HepG2 (cell line): ENCODE results near the gene NDFIP2. TPM values are rescaled to one million over a fixed set of nuclear protein-coding genes. Genes with fewer than 3 reads are reported as not detected.
A peak's percentile ranks its signal among the peaks of the same experiment; 100 is the strongest.

Experiments
- ARID2 ChIP-seq: sonication (generic); formaldehyde crosslinking; IDR thresholded peaks from 2 replicates; pipeline ENCODE4 v1.8.1; 2022; ENCODE audit warnings: mild to moderate bottlenecking, missing genetic modification reagents, borderline replicate concordance
- ATRX ChIP-seq: sonication (generic); formaldehyde crosslinking; IDR thresholded peaks from 2 replicates; pipeline ENCODE4 v1.4.0; 2020; ENCODE audit warnings: missing genetic modification reagents, borderline replicate concordance
- HMG20A ChIP-seq: IDR thresholded peaks from 2 replicates; pipeline ENCODE4 v1.6.1; 2016; ENCODE audit warnings: borderline replicate concordance
- IKZF1 ChIP-seq: fragments of 450-650 bp; IDR thresholded peaks from 2 replicates; pipeline ENCODE4 v1.7.1; 2016
- LCORL ChIP-seq, 2 experiments: fragments of 450-650 bp in 1 of 2; sonication (generic) in 1 of 2; formaldehyde crosslinking in 1 of 2; IDR thresholded peaks; 2 replicates each; pipeline versions ENCODE4 v1.5.0 to v1.6.1; 2017 to 2020; ENCODE audit warnings: antibody characterized with exemption in 1 of 2, missing genetic modification reagents in 1 of 2
- MIER2 ChIP-seq: IDR thresholded peaks from 2 replicates; pipeline ENCODE4 v1.6.1; 2016; ENCODE audit warnings: missing biosample characterization, missing genetic modification reagents
- MXI1 ChIP-seq: IDR thresholded peaks from 3 replicates; pipeline ENCODE4 v1.6.1; 2012; ENCODE audit warnings: low read depth, low read length, inconsistent platforms, borderline replicate concordance
- NBN ChIP-seq: fragments of 450-650 bp; conservative IDR thresholded peaks from 2 replicates; pipeline ENCODE4 v1.6.1; 2017
- NFE2 ChIP-seq: sonication (generic); formaldehyde crosslinking; IDR thresholded peaks from 2 replicates; pipeline ENCODE4 v1.4.0; 2020; ENCODE audit warnings: missing genetic modification reagents
- PAX8 ChIP-seq: sonication (generic); formaldehyde crosslinking; IDR thresholded peaks from 2 replicates; pipeline ENCODE4 v1.8.0; 2022; ENCODE audit warnings: mild to moderate bottlenecking, missing genetic modification reagents, borderline replicate concordance
- PLRG1 ChIP-seq: fragments of 450-650 bp; conservative IDR thresholded peaks from 2 replicates; pipeline ENCODE4 v1.6.1; 2016
- SRSF9 ChIP-seq: fragments of 200-400 bp; formaldehyde crosslinking; IDR thresholded peaks from 2 replicates; pipeline ENCODE4 v1.6.1; 2018; ENCODE audit warnings: borderline replicate concordance, mild to moderate bottlenecking, low read depth, low read length; ENCODE audit not compliant: insufficient read depth, poor library complexity, severe bottlenecking
- TBP ChIP-seq: sonication (generic); formaldehyde crosslinking; IDR thresholded peaks from 2 replicates; pipeline ENCODE4 v1.5.0; 2020; ENCODE audit warnings: missing genetic modification reagents
- ZFP62 ChIP-seq: sonication (generic); formaldehyde crosslinking; IDR thresholded peaks from 2 replicates; pipeline ENCODE4 v1.4.0; 2020; ENCODE audit warnings: missing genetic modification reagents
- ZNF343 ChIP-seq: sonication (generic); formaldehyde crosslinking; IDR thresholded peaks from 2 replicates; pipeline ENCODE4 v1.4.0; 2020; ENCODE audit warnings: mild to moderate bottlenecking, missing genetic modification reagents
- ZNF44 ChIP-seq: sonication (generic); formaldehyde crosslinking; IDR thresholded peaks from 2 replicates; pipeline ENCODE4 v1.5.1; 2020; ENCODE audit warnings: mild to moderate bottlenecking, missing genetic modification reagents
- ZNF496 ChIP-seq: sonication (generic); formaldehyde crosslinking; IDR thresholded peaks from 2 replicates; pipeline ENCODE4 v1.8.1; 2023; ENCODE audit warnings: mild to moderate bottlenecking, moderate library complexity, missing genetic modification reagents; ENCODE audit not compliant: insufficient replicate concordance
- ZNF550 ChIP-seq: sonication (generic); formaldehyde crosslinking; IDR thresholded peaks from 2 replicates; pipeline ENCODE4 v1.4.0; 2020; ENCODE audit warnings: mild to moderate bottlenecking, missing genetic modification reagents, borderline replicate concordance
- ZNF563 ChIP-seq: sonication (generic); formaldehyde crosslinking; IDR thresholded peaks from 2 replicates; pipeline ENCODE4 v1.8.0; 2022; ENCODE audit warnings: mild to moderate bottlenecking, moderate library complexity, missing genetic modification reagents
- ZNF615 ChIP-seq: sonication (generic); formaldehyde crosslinking; IDR thresholded peaks from 2 replicates; pipeline ENCODE4 v1.5.0; 2020; ENCODE audit warnings: mild to moderate bottlenecking, missing genetic modification reagents, borderline replicate concordance
- ZNF737 ChIP-seq: sonication (generic); formaldehyde crosslinking; IDR thresholded peaks from 2 replicates; pipeline ENCODE4 v1.5.0; 2020; ENCODE audit warnings: missing genetic modification reagents, mild to moderate bottlenecking, borderline replicate concordance
- ZNF761 ChIP-seq: sonication (generic); formaldehyde crosslinking; conservative IDR thresholded peaks from 2 replicates; pipeline ENCODE4 v1.4.0; 2020; ENCODE audit warnings: mild to moderate bottlenecking, missing genetic modification reagents
- ZSCAN20 ChIP-seq: sonication (generic); formaldehyde crosslinking; IDR thresholded peaks from 2 replicates; pipeline ENCODE4 v1.4.0; 2020; ENCODE audit warnings: missing genetic modification reagents, mild to moderate bottlenecking, borderline replicate concordance
- polyA plus RNA-seq, 8 experiments: library from polyadenylated mRNA; depleted of rRNA in 3 of 8; stranded (reverse) in 7 of 8; unstranded in 1 of 8; fragments of >200 nt; fragmentation: Illumina TruSeq in 4 of 8; extraction: Trizol in 4 of 8; gene quantifications; 2 replicates each; pipeline versions ENCODE4 v1.2.1 to v1.2.3, GENCODE V29; 2011 to 2016; ENCODE audit warnings: low read depth in 4 of 8, missing spikeins in 1 of 8, mixed read lengths in 1 of 8; ENCODE audit not compliant: insufficient read depth in 1 of 8
- total RNA-seq, 5 experiments: library from RNA; depleted of rRNA; stranded (reverse); fragments of >200 nt; fragmentation: Illumina TruSeq; extraction: Trizol; gene quantifications; 2 replicates each; pipeline ENCODE4 v1.2.3, GENCODE V29; 2016; ENCODE audit warnings: low read depth in 1 of 5
- TF ChIP-seq, protein P1 (sequence below): sonication (generic); formaldehyde crosslinking; IDR thresholded peaks from 2 replicates; pipeline ENCODE4 v1.5.0; 2020; ENCODE audit warnings: missing genetic modification reagents, mild to moderate bottlenecking, borderline replicate concordance
- TF ChIP-seq, protein P2 (sequence below): sonication (generic); formaldehyde crosslinking; IDR thresholded peaks from 2 replicates; pipeline ENCODE4 v1.8.0; 2023; ENCODE audit warnings: mild to moderate bottlenecking, missing genetic modification reagents
- TF ChIP-seq, protein P3 (sequence below), 2 experiments: sonication (generic) in 1 of 2; formaldehyde crosslinking in 1 of 2; IDR thresholded peaks; 2 replicates each; pipeline versions ENCODE4 v1.4.0 to v1.6.1; 2018 to 2020; ENCODE audit warnings: missing genetic modification reagents in 2 of 2, borderline replicate concordance in 1 of 2, low read depth in 1 of 2, mild to moderate bottlenecking in 1 of 2, missing biosample characterization in 1 of 2

The NDFIP2 gene
- total and polyA plus RNA-seq, 2 of the 13 experiments (the other 11 are each of a cell fraction or from before 2014, with no cell fraction given) = 23.2 to 32.0 TPM

DNA sequence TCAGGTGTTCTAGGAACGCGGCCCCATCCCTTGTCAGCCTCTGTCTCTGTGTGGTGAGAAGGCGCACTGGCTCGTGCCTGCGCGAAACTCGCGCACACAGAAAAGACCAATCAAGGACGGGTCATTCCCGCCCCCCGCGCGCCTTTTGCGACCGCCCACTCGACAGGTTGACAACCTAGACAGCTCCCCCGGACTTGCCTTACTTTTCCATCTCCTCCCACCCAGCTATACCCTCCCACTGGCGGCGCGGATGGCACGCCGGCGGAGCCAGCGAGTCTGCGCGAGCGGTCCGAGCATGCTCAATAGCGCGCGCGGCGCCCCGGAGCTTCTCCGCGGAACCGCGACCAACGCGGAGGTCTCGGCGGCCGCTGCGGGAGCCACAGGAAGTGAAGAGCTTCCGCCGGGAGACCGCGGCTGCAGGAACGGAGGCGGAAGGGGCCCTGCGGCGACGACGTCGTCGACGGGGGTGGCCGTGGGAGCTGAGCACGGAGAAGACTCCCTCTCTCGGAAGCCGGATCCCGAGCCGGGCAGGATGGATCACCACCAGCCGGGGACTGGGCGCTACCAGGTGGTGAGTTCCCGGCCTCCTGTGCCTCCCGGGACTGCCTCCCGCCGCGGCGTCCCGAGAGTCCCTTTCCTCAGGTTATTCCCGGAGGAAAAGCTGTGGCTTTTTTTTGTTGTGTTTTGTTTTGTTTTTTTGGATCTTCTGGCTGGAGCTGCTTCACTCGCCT lies at the start of gene NDFIP2 (continued):
- TF ChIP-seq, protein P1, sequence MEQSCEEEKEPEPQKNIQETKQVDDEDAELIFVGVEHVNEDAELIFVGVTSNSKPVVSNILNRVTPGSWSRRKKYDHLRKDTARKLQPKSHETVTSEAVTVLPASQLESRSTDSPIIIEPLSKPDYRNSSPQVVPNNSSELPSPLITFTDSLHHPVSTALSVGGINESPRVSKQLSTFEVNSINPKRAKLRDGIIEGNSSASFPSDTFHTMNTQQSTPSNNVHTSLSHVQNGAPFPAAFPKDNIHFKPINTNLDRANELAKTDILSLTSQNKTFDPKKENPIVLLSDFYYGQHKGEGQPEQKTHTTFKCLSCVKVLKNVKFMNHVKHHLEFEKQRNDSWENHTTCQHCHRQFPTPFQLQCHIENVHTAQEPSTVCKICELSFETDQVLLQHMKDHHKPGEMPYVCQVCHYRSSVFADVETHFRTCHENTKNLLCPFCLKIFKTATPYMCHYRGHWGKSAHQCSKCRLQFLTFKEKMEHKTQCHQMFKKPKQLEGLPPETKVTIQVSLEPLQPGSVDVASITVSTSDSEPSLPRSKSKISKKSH (CRISPR knock-in tag) = peak; percentile 92; the same call in 1 of the 2 replicates
- TF ChIP-seq MXI1 = peak; percentile 49; the same call in 1 of the 3 replicates
- TF ChIP-seq, protein P2, sequence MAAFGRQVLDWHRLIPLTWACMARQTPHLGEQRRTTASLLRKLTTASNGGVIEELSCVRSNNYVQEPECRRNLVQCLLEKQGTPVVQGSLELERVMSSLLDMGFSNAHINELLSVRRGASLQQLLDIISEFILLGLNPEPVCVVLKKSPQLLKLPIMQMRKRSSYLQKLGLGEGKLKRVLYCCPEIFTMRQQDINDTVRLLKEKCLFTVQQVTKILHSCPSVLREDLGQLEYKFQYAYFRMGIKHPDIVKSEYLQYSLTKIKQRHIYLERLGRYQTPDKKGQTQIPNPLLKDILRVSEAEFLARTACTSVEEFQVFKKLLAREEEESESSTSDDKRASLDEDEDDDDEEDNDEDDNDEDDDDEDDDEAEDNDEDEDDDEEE = peak; percentile 89; the same call in 1 of the 2 replicates
- TF ChIP-seq ZNF496 (CRISPR knock-in tag) = no peak
- TF ChIP-seq PAX8 (CRISPR knock-in tag) = no peak
- TF ChIP-seq HMG20A (CRISPR knock-in tag) = no peak
- TF ChIP-seq ATRX (CRISPR knock-in tag) = no peak
- TF ChIP-seq ZNF615 = no peak
- peak; percentile 87 for TF ChIP-seq ZNF343 (CRISPR knock-in tag)
- TF ChIP-seq ZFP62 (CRISPR knock-in tag) = no peak
- TF ChIP-seq ARID2 = 0 out of 2 replicates have a peak, but pooled peaks have one; percentile 78
- TF ChIP-seq, protein P3, sequence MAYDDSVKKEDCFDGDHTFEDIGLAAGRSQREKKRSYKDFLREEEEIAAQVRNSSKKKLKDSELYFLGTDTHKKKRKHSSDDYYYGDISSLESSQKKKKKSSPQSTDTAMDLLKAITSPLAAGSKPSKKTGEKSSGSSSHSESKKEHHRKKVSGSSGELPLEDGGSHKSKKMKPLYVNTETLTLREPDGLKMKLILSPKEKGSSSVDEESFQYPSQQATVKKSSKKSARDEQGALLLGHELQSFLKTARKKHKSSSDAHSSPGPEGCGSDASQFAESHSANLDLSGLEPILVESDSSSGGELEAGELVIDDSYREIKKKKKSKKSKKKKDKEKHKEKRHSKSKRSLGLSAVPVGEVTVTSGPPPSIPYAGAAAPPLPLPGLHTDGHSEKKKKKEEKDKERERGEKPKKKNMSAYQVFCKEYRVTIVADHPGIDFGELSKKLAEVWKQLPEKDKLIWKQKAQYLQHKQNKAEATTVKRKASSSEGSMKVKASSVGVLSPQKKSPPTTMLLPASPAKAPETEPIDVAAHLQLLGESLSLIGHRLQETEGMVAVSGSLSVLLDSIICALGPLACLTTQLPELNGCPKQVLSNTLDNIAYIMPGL (CRISPR knock-in tag; IDR thresholded peaks at IDR 0.05; ENCODE audit: borderline replicate concordance in 1 of 2, low read depth in 1 of 2) = peak; percentile 82 to 93
- TF ChIP-seq IKZF1 = no peak
- TF ChIP-seq MIER2 (CRISPR knock-in tag) = no peak
- TF ChIP-seq PLRG1 = no peak
- 0 out of 2 replicates have a peak, but pooled peaks have one; percentile 45 for TF ChIP-seq ZNF44
- TF ChIP-seq LCORL (IDR thresholded peaks at IDR 0.05) = no peak
- TF ChIP-seq LCORL (CRISPR knock-in tag; IDR thresholded peaks at IDR 0.05) = peak; percentile 55; the same call in 1 of the 2 replicates
- no peak for TF ChIP-seq SRSF9
- no peak for TF ChIP-seq ZNF737 (CRISPR knock-in tag)
- TF ChIP-seq NFE2 (CRISPR knock-in tag) = no peak
- no peak for TF ChIP-seq NBN
- no peak for TF ChIP-seq TBP
- TF ChIP-seq ZNF550 (CRISPR knock-in tag) = no peak
- no peak for TF ChIP-seq ZNF761
- peak; percentile 94; the same call in 1 of the 2 replicates for TF ChIP-seq ZSCAN20 (CRISPR knock-in tag)
- peak; percentile 87 for TF ChIP-seq ZNF563 (CRISPR knock-in tag)
